NCI-H1436 (cell line): ENCODE data around the gene SLC17A2.

ENCODE experiments used
- DNase-seq: peaks from one replicate; lab custom pipeline; 2025; lab: John Stamatoyannopoulos, UW

Gene SLC17A2

DNA sequence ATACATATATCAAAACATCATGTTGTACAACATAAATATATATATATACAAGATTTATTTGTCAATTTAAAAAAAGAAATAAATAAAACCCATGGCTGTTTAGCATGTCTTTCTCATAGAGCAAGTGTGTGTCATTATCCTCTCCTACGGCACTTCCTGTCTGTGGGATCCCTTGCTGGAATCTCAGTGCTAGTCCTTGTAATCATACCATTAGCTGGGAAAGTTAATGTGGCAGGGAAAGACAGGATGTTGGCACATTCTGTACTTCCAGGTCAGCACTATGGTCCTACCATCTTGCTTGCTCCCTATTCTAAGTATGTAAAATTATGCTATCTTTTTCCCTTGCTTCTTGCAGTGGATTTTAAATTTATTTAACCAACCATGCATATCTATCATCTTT, 47.0 kb downstream of the SLC17A2 start:
- DNase-seq, result no peak

DNA sequence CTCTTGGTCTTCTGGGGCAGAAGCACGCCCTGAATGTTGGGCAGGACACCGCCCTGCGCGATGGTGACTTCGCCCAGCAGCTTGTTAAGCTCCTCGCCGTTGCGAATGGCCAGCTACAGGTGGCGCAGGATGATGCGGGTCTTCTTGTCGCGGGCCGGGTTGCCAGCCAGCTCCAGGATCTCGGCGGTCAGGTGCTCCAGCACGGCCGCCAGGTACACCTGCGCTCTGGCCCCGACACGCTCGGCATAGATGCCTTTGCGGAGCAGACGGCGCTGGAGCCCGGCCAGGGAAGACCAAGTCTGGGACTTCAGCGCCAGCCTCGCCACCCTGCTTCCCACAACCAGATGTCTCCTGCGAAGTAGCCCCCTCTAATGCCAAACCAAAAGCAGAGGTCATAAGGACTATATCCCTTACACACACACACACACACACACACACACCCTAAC, 48.4 kb downstream of the SLC17A2 start:
- DNase-seq, result no peak

DNA sequence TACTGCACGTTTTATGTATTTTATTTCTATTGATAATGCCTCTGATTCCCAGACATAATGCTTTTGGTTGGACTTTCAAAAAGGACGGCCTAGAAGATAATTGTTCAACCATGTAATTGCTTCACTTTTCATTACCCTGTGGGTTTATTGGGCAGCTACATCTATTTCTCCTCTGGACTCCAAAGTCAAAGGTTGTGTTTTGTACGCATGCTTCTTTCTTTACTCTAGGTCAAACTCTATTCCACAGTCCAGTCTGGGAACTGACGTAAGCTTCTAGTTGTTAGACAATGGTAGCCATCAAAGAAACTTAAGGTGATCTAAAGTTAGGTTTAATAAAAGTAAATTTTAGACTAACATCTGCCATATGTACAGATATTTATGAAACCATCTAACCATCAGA, 49.9 kb downstream of the SLC17A2 start:
- no peak for DNase-seq

DNA sequence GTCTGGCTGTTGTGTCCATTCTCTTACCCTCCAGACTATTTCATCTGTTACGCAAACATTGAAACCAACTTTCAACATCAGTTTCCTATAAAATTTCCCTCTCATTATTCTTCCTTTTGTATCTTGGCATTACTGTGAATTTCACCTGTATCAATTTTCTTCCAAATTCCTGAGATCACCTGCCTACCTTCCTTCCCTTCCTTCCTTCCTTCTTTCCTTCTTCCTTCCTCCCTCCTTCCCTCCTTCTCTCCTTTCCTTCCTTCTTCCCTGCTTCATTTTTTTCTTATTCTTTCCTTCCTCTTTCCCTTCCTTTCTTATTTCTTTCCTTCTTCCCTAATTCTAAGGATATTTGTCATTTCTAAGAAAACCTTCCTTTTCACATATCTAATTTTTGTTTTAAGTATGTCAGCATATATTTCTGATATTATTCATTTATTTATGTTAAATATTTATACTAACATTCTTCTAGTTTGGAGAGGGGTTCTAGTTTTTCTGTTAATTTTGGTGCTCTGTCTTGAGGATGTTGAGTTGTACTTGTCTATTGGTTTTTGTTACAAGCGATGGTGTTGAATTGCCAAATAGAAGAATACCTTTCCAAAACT, 51.7 kb downstream of the SLC17A2 start:
- DNase-seq, result no peak

DNA sequence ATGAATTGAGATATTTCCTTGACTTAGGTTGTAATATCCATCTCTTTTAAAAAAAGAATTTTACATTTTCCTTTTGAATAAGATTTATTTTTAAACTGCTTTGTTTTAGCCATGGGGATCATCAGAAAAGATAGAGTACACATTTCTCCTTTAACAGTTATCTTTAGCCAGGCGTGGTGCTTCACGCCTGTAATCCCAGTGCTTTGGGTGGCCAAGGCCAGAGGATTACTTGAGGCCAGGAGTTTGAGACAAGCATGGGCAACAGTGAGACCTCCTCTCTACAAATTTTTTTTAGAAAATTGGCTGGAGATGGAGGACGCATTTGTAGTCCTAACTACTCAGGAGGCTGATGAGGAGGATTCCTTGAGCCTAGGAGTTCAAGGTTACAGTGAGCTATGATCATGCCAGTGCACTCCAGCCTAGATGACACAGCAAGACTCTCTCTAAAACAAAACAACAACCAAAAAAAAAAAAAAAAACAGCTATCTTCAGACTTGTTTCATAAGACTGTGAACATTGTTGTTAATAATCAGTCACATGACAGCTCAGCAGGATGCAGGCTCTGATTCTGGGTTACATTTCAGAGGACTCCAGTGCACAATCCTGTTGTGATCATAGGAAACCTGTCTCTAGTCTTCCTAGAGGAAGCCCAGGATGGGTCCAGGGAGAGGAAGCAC, 54.4 kb downstream of the SLC17A2 start:
- no peak for DNase-seq

DNA sequence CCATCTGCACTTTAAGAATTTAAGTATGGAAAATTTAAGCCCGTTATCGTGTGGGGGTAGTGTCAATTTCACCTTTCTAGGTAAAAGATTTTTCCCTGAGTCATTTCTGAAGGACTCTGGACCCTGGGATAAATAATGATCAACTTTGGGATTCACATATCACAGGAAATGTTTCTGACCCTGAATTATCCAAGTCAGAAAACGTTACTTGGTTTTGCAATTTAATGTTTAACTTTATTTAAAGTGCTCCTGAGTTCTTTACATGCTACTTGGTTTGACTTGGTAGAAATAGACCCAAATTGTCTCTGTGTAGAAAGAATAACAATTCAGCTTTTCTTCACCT, 55.0 kb downstream of the SLC17A2 start:
- DNase-seq, result no peak

DNA sequence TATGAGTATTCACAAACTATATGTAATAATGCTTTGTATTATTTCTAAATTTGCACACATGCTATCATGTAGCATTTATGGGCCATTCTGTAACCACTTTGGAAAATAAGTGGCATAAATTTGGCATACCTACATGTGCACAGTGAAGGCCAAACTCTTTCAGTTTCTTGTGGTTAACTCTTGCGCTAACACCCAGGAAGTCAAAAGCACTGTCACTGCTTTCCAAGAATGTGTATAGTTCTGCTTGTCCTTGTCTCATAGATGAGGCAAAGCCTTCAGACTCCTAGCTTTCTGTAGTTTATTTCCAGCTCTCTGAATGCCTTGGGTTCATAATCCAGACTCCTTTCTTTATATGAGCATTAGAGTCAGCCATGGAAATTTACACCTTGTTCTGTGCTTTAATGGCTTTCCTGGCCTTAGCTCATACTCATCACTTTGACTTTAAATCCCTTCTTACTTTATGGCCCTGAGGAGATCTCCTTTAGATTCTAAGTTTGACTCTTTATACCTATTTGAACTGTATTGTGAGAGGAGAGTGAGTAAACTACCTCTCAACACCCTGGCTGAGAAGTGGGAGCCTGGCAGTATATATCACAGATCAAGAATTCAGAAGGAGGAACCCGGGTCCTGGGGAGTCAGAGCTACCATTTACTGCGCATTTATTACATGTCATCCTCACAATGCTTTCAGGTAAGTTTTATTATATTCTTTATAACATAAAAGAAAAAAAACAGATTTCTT, 55.5 kb downstream of the SLC17A2 start:
- no peak for DNase-seq

DNA sequence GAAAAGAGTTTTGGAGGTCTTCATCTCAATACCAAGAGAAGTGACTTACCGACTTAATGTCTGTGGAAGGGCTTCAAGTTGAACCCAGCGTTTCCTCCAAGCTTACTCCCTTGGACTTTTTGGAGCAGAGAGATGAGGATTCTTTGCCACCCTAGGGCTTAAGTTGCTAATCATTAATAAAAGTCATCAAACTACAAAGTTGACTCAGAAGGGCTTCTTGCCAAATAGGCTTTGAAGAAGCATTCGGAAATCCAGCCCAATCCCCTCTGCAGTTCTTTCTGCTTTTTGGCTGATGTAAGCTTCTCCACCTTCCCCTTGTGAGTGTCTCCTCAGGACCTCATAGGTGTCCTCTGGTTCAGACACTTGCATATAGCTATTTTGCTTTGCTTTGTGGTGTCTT, 56.4 kb downstream of the SLC17A2 start, which contains the start of gene SLC17A3:
Gene SLC17A3 (minus strand): TSS at position 126 of the 400 bp plus-strand sequence. CDS start 5,856 bp downstream, outside the sequence.
- no peak for DNase-seq

DNA sequence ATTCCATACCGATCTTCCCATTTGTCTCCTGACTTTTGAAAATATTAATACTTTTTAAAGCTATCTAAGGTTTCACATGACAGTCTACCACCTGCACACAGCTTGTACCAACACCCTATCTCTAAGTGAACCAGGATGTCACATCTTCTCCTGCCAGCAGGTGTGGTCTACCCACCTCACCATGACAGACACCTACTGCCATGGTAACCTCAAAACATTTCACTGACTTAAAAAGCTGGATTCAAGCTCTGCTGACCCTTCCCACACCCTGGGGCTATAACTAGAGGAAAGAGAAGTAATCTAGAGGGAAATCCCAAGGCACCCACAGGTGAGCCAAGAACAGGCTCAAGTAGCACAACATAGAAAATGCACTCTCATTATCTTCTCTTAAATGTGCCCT, 57.7 kb downstream of the SLC17A2 start:
- DNase-seq, result no peak

DNA sequence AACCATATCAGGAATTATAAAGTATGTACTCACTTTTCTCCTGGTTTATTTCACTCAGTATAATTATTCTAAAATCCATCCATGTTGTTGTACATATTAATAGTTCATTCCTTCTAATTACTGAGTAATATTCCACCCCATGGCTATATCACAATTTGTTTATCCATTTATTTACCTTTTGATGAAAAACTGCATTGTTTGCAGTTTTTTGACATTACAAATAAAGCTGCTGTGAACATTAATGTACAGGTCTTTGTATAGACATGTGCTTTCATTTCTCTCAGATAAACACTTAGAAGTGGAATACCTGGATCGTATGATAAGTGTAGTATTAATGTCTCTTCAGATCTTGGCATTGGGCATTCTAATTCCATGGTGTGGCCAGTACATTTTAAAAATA, 60.7 kb downstream of the SLC17A2 start:
- no peak for DNase-seq

DNA sequence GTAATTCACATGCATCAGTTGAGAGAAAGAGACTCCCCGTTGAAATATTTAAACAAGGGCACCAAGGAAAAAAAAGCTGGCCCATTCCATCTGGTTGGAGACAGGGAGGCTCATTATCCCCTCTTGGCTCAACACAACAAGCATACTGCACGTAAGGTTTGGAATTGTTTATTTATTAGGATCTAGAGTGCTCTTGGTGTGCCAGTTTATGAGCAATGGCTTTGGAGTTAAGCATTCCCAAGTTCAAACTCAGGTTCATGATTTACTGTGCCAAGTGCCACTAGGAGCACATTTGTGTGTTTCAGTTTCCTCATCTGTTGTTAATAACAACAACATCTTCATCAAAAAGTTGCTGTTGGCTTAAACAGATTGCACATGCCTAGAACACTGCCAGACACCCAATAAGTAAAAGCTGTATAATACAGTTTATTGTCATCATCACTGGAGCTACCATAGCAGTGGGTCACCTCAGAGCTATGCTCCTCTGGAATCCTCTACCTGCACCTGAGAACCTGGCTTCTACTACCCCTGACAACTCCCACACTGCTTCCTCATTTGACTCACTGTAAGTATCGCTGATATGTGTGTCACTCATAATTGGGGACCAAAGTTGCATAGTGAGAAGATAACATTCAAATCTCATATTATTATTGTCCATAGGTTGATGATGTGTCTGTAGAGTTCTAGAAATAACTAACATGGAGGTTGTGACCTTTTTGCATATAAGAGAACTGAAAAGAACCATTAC, 61.9 kb downstream of the SLC17A2 start:
- no peak for DNase-seq

DNA sequence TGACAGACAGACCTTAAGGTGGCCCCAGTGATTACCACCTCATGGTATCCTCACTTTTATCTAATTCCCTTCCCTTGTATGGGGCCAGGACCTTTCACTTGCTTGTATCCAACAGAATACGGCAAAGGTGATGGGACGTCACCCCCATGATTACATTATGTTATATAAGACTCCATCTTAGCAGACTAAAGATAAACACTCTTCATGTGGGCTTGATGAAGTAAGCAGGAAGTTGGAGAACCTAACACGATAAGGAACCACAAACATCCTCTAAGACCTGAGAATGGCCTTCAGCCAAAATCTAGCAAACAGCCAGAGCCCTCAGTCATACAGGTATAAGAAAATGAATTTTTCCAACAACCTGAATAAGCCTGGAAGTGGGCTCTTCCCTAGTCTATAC, 64.5 kb downstream of the SLC17A2 start:
- no peak for DNase-seq

DNA sequence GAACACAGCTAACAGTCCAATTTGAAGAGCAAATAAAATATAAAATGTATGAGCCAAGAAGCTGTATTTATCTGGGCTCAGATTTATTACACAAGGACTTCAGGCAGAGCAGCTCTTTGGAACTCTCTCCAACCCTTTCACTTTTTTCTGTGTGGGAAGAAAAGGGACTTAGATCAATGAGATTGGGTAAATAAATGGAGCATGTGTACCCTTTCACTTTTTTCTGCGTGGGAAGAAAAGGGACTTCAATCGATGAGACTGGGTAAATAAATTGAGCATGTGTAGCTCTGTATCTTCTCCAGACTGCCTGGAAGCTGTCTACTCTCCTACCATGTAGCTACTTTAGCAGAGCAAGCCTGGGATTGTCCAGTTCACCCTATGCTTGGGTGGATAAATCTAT, 67.1 kb downstream of the SLC17A2 start:
- DNase-seq, result no peak
